IgD-negative memory B cell (primary cell): Measurements from ENCODE around the gene HARS2. TPM values are rescaled to one million over a fixed set of nuclear protein-coding genes. Genes with fewer than 3 reads are reported as not detected.
A peak's percentile ranks its signal among the peaks of the same experiment; 100 is the strongest.
"Not testable (repeated sequence)": the region's sequence is repeated elsewhere in the genome, so short reads cannot be mapped to it uniquely, and the experiment has no call there.

Experiments
- H3K27ac Mint-ChIP-seq, 3 donors: one replicate each; pipeline ENCODE4 v1.8.0; 2020 to 2022; ENCODE audit warnings: mild to moderate bottlenecking in 3 of 3, mixed read lengths in 3 of 3, moderate library complexity in 1 of 3
- H3K27me3 Mint-ChIP-seq: one replicate; pipeline ENCODE4 v1.8.0; 2021; ENCODE audit warnings: mixed read lengths
- H3K36me3 Mint-ChIP-seq: one replicate; pipeline ENCODE4 v1.8.0; 2020; ENCODE audit warnings: mild to moderate bottlenecking, mixed read lengths
- H3K4me1 Mint-ChIP-seq, 3 donors: one replicate each; pipeline ENCODE4 v1.8.0; 2020 to 2022; ENCODE audit warnings: mixed read lengths in 3 of 3, mild to moderate bottlenecking in 1 of 3
- H3K4me3 Mint-ChIP-seq, 4 donors: one replicate each; pipeline ENCODE4 v1.8.0; 2020 to 2022; ENCODE audit warnings: mild to moderate bottlenecking in 4 of 4, mixed read lengths in 4 of 4, moderate library complexity in 3 of 4
- H3K9me3 Mint-ChIP-seq, 3 donors: one replicate each; pipeline ENCODE4 v1.8.0; 2020 to 2021; ENCODE audit warnings: mixed read lengths in 3 of 3, mild to moderate bottlenecking in 1 of 3
- polyA plus RNA-seq: library from polyadenylated mRNA; unstranded; fragments of 300-500 nt; fragmentation: Illumina TruSeq; gene quantifications from one replicate; pipeline ENCODE4 v1.2.3, GENCODE V29; 2021

HARS2 gene
- 19.0 TPM for polyA plus RNA-seq

DNA sequence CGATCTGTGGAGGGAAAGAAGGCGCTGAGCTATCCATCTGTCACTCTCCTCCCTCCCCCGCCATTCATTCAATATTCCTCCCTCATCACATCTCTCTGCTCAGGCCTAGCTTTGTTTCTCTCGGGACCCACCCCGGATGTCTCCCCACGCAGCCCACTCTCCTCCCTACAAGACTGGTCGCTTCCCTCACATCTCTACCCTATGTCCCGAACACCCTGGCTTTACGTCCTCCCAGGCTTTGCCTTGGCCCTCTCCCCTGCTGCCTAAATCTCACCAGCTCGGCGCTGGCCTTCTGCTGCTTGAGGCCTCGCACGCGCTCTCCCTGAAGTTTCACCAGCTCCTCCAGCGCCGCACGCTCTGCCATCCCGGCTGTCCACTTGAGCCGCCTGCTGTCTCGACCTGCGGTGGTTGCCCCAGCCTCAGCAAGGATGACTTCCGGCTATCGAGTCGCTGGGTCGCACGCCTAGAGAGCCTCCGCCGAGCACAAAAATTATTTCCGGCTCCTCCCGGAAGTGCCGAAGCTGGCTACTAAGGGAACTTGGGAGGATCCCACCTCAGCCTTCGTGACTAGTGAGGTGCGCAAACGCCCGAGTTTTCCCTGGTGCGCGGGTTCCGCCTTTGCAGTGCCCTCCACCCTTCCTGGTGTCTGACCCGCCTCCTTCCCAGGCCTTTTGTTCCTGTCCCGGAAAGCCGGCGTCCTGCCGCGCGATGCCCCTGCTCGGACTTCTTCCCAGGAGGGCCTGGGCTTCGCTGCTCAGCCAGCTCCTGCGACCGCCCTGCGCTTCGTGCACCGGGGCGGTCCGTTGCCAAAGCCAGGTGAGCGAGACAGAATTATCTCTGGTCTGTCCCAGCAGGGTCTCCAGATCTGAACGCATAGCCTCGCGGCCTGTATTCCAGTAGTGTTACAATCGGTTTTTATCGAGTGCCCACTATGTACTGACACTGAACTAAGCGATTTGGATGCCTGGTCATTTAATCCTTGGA lies at the start of gene HARS2, which contains the start of gene HARS1:
Gene HARS2, plus strand, starts transcription at position 515 of the 984 bp plus-strand sequence. Its CDS starts 194 bp downstream, at position 709.
Gene HARS1, minus strand, starts transcription at position 430 of the 984 bp plus-strand sequence. Its CDS starts 66 bp downstream, at position 364.
- H3K4me3 Mint-ChIP-seq = peak within 1 kb of the TSS; percentile 93 to 100 (median 97)
- no peaks in the 10 kb centered on the region for H3K27me3 Mint-ChIP-seq
- H3K36me3 Mint-ChIP-seq = peaks cover 3% of the 10 kb centered on the region
- H3K27ac Mint-ChIP-seq = peak within 1 kb of the TSS; percentile 67 to 99 (median 96)
- no peaks in the 10 kb centered on the region for H3K9me3 Mint-ChIP-seq
- H3K4me1 Mint-ChIP-seq = peaks cover 22 to 28% (median 27%) of the 10 kb centered on the region in 3 donors

GRCh38 chr5:140641716-140642115 lies 49.5 kb upstream of the HARS2 start:
- Mint-ChIP-seq H3K27me3 (no peaks in the 10 kb centered on the region), H3K4me3 (peak overlapping the region in 1 of 4 donors; percentile 78), H3K27ac (peak overlapping the region in 1 of 3 donors; percentile 83), H3K9me3 (no peaks in the 10 kb centered on the region), H3K4me1 (peaks cover 23 to 26% (median 26%) of the 10 kb centered on the region in 3 donors), H3K36me3 (peaks cover 2% of the 10 kb centered on the region)

- Mint-ChIP-seq H3K36me3 (peaks cover 2% of the 10 kb centered on the region), H3K9me3 (no peaks in the 10 kb centered on the region), H3K27ac (no peak overlapping the region), H3K4me1 (peaks cover 28 to 31% (median 29%) of the 10 kb centered on the region in 3 donors), H3K4me3 (peak overlapping the region in 1 of 4 donors; percentile 78), H3K27me3 (no peaks in the 10 kb centered on the region)
Observed at GRCh38 chr5:140642718-140643117, 48.5 kb upstream of the HARS2 start.

- H3K27ac Mint-ChIP-seq = peak overlapping the region; percentile 89 to 99 (median 98)
- no peaks in the 10 kb centered on the region for H3K9me3 Mint-ChIP-seq
- peaks cover 18 to 34% (median 23%) of the 10 kb centered on the region in 3 donors for H3K4me1 Mint-ChIP-seq
- H3K27me3 Mint-ChIP-seq = no peaks in the 10 kb centered on the region
- H3K4me3 Mint-ChIP-seq = peak overlapping the region; percentile 94 to 100 (median 100)
- peaks cover 7% of the 10 kb centered on the region for H3K36me3 Mint-ChIP-seq
Observed at GRCh38 chr5:140647042-140647419, 44.2 kb upstream of the HARS2 start.

GRCh38 chr5:140658870-140659269 lies 32.4 kb upstream of the HARS2 start:
- Mint-ChIP-seq H3K36me3 (peaks cover 8% of the 10 kb centered on the region), H3K9me3 (no peaks in the 10 kb centered on the region), H3K4me3 (no peak overlapping the region), H3K4me1 (peaks cover 0 to 3% (median 3%) of the 10 kb centered on the region in 3 donors), H3K27me3 (no peaks in the 10 kb centered on the region), H3K27ac (no peak overlapping the region)

- peak overlapping the region in 1 of 4 donors; percentile 49 for H3K4me3 Mint-ChIP-seq
Observed at GRCh38 chr5:140660371-140660770, 30.9 kb upstream of the HARS2 start.

DNA sequence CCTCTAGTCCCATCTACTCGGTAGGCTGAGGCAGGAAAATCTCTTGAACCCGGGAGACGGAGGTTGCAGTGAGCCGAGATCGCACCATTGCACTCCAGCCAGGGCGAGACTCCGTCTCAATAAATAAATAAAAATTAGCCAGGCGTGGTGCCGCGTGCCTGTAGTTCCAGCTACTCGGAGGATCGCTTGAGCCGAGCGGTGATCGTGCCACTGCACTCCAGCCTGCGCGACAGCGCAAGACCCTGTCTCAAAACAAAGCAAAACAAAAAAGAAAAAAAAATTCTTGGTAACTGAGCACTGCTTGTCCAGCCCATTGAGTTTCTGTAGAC lies 27.3 kb upstream of the HARS2 start:
- Mint-ChIP-seq H3K36me3 (peaks cover 9% of the 10 kb centered on the region), H3K4me3 (peak overlapping the region; percentile 97 to 100 (median 99)), H3K27me3 (peaks cover 2% of the 10 kb centered on the region), H3K4me1 (peaks cover 21 to 28% (median 25%) of the 10 kb centered on the region in 3 donors), H3K27ac (peak overlapping the region; percentile 92 to 98 (median 97)), H3K9me3 (no peaks in the 10 kb centered on the region)

More at GRCh38 chr5:140660371-140660770, 30.9 kb upstream of the HARS2 start:
- H3K4me1 Mint-ChIP-seq, H3K9me3 Mint-ChIP-seq, H3K36me3 Mint-ChIP-seq, H3K27me3 Mint-ChIP-seq: not testable (repeated sequence)
- peak overlapping the region in 1 of 3 donors; percentile 23 for H3K27ac Mint-ChIP-seq

DNA sequence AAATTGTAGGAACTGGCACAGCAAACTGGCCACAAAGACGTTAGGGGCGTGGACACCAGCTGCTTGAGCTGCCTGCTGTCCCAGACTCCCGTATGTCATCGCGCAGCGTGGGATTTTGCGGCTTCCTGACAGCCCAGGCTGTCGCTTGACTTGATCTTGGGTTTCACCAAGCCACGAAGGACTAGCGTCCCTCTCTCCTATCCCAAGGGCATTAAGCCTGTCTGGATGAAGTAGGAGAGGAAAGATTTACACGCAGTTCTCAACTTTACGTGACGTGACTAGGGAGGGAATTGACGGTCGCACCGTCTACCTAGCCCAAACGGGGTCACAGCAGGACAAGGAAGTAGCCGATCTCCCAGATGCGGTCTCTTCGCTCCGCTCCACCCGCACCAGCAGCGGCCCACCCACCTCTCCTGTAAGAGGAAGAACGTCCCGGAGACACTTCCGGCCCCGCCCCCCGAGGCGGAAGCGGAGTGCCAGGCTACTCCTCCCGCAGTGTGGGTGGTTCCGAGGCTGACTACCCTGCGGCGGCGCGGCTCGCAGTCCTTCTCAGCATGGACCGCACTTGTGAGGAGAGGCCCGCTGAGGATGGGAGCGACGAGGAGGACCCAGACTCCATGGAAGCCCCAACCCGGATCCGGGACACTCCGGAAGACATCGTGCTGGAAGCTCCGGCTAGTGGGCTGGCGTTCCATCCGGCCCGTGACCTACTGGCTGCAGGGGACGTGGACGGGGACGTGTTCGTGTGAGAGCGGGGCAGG lies 26.7 kb upstream of the HARS2 start, which contains the start of gene WDR55:
Gene WDR55, plus strand, starts transcription at position 546 of the 761 bp plus-strand sequence. Its CDS starts 9 bp downstream, at position 555.
- Mint-ChIP-seq H3K9me3 (no peaks in the 10 kb centered on the region), H3K27me3 (peaks cover 2% of the 10 kb centered on the region), H3K4me1 (peaks cover 21 to 28% (median 25%) of the 10 kb centered on the region in 3 donors), H3K27ac (peak within 1 kb of the TSS; percentile 92 to 98 (median 97)), H3K36me3 (peaks cover 9% of the 10 kb centered on the region), H3K4me3 (peak within 1 kb of the TSS; percentile 97 to 100 (median 99))

- not testable (repeated sequence) for H3K9me3 Mint-ChIP-seq, H3K27ac Mint-ChIP-seq, H3K4me3 Mint-ChIP-seq, H3K36me3 Mint-ChIP-seq, H3K27me3 Mint-ChIP-seq
- H3K4me1 Mint-ChIP-seq = peaks cover 14 to 19% (median 17%) of the 10 kb centered on the region in 3 donors
Observed at GRCh38 chr5:140671035-140671434, 20.2 kb upstream of the HARS2 start.

DNA sequence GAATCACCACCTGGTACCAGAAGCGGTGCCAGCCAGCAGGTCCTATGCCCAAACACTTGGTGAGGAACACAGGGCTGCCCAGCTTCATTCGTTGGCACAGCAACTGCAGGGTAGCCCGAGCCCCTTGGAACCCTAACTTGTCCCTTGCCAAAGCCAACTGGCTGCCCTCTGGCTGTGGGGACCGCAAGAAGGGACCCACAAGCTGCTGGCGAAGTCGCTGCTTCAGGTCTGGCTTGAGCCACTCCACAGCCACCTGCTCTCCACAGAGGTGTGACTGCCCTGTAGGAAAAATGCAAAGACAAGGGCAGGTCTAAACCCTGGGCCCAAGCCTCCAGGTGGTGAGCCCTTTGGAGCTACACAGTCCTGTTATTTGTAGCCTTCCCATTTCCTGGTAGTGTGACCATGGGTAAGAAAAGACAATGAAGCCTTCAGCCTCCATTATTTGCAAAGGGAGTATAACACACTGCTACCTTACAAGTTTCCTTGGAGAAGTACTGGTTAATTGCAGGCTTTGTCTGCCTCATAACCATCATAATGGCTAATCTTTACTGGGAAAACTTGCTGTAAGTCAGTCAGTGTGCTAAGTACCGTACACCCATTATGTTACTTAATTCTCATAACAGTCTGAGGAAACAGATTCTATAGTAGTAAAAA lies 19.7 kb upstream of the HARS2 start:
- H3K4me1 Mint-ChIP-seq = peaks cover 10 to 15% (median 13%) of the 10 kb centered on the region in 3 donors
- no peak overlapping the region for H3K4me3 Mint-ChIP-seq
- H3K36me3 Mint-ChIP-seq = peaks cover 11% of the 10 kb centered on the region
- H3K9me3 Mint-ChIP-seq = no peaks in the 10 kb centered on the region
- H3K27me3 Mint-ChIP-seq = no peaks in the 10 kb centered on the region
- no peak overlapping the region for H3K27ac Mint-ChIP-seq

- H3K4me3 Mint-ChIP-seq = no peak overlapping the region
- H3K27me3 Mint-ChIP-seq = no peaks in the 10 kb centered on the region
- peaks cover 2 to 6% (median 3%) of the 10 kb centered on the region in 3 donors for H3K4me1 Mint-ChIP-seq
- H3K9me3 Mint-ChIP-seq = no peaks in the 10 kb centered on the region
- H3K27ac Mint-ChIP-seq = peak overlapping the region in 1 of 3 donors; percentile 53
- peaks cover 11% of the 10 kb centered on the region for H3K36me3 Mint-ChIP-seq
Observed at GRCh38 chr5:140672455-140673186, 18.6 kb upstream of the HARS2 start.

- Mint-ChIP-seq H3K36me3 (peaks cover 8% of the 10 kb centered on the region), H3K4me3 (no peak within 1 kb of the TSS), H3K9me3 (no peaks in the 10 kb centered on the region), H3K27me3 (no peaks in the 10 kb centered on the region), H3K4me1 (peaks cover under 1 to 4% (median 1%) of the 10 kb centered on the region in 3 donors), H3K27ac (peak within 1 kb of the TSS; percentile 53 to 76 (median 58))
Observed at GRCh38 chr5:140673187-140673976, 17.9 kb upstream of the HARS2 start, which contains the start of gene DND1. Gene DND1 (minus strand): TSS chr5:140673576. CDS start chr5:140673542, 34 bp downstream.

- H3K4me3 Mint-ChIP-seq = no peak overlapping the region
- peaks cover 0 to 4% (median 1%) of the 10 kb centered on the region in 3 donors for H3K4me1 Mint-ChIP-seq
- H3K36me3 Mint-ChIP-seq = peaks cover 8% of the 10 kb centered on the region
- H3K27me3 Mint-ChIP-seq = no peaks in the 10 kb centered on the region
- peak overlapping the region in 2 of 3 donors; percentile 58 to 76 for H3K27ac Mint-ChIP-seq
- H3K9me3 Mint-ChIP-seq = no peaks in the 10 kb centered on the region
Observed at GRCh38 chr5:140674211-140674610, 17.0 kb upstream of the HARS2 start.
